Neural progenitor cell (in vitro differentiated cells): ENCODE results near the gene GRAMD1B. TPM values are rescaled to one million over a fixed set of nuclear protein-coding genes. Genes with fewer than 3 reads are reported as not detected.
A peak's percentile ranks its signal among the peaks of the same experiment; 100 is the strongest.
"Not testable (repeated sequence)": the region's sequence is repeated elsewhere in the genome, so short reads cannot be mapped to it uniquely, and the experiment has no call there.

Source experiments
- DNase-seq: peaks from one replicate; pipeline ENCODE4 v3.0.0-alpha.2; 2016; ENCODE audit warnings: low spot score
- H2AFZ ChIP-seq: fragments of 200-600 bp; sonication (generic); replicated peaks from 2 replicates; pipeline ENCODE4 v1.6.1; 2016; ENCODE audit warnings: antibody characterized with exemption
- H3F3A ChIP-seq: fragments of 200-600 bp; sonication (generic); 2 replicates; pipeline ENCODE4 v1.6.1; 2016; ENCODE audit warnings: antibody characterized with exemption, low read depth
- H3K27ac ChIP-seq: fragments of 200-600 bp; sonication (generic); 2 replicates; pipeline ENCODE4 v1.5.1; 2016; ENCODE audit warnings: mild to moderate bottlenecking
- H3K27me3 ChIP-seq: fragments of 200-600 bp; sonication (generic); 2 replicates; pipeline ENCODE4 v1.6.1; 2016; ENCODE audit warnings: mild to moderate bottlenecking, moderate library complexity
- H3K36me3 ChIP-seq: fragments of 200-600 bp; sonication (generic); 2 replicates; pipeline ENCODE4 v1.5.1; 2016
- H3K4me1 ChIP-seq: fragments of 200-600 bp; sonication (generic); 2 replicates; pipeline ENCODE4 v1.6.1; 2016; ENCODE audit warnings: mixed run types
- H3K4me2 ChIP-seq: fragments of 200-600 bp; sonication (generic); 2 replicates; pipeline ENCODE4 v1.6.1; 2016
- H3K4me3 ChIP-seq: fragments of 200-600 bp; sonication (generic); 2 replicates; pipeline ENCODE4 v1.5.1; 2016
- H3K79me2 ChIP-seq: fragments of 200-600 bp; sonication (generic); 2 replicates; pipeline ENCODE4 v1.6.1; 2016; ENCODE audit warnings: low read depth
- H3K9ac ChIP-seq: fragments of 200-600 bp; sonication (generic); 2 replicates; pipeline ENCODE4 v1.6.1; 2016
- H3K9me3 ChIP-seq: fragments of 200-600 bp; sonication (generic); 2 replicates; pipeline ENCODE4 v1.5.1; 2016; ENCODE audit warnings: low read depth
- H4K20me1 ChIP-seq: fragments of 200-600 bp; sonication (generic); 2 replicates; pipeline ENCODE4 v1.6.1; 2016; ENCODE audit warnings: low read depth
- H3K27ac Mint-ChIP-seq: 3 replicates; pipeline ENCODE4 v1.8.0; 2021; ENCODE audit warnings: mixed read lengths
- H3K27me3 Mint-ChIP-seq: 2 replicates; pipeline ENCODE4 v1.8.0; 2022; ENCODE audit warnings: low read depth, mild to moderate bottlenecking, inconsistent platforms, moderate library complexity, mixed read lengths; ENCODE audit not compliant: insufficient read depth
- H3K36me3 Mint-ChIP-seq: 3 replicates; pipeline ENCODE4 v1.8.0; 2021; ENCODE audit warnings: mixed read lengths
- H3K4me1 Mint-ChIP-seq: 3 replicates; pipeline ENCODE4 v1.8.0; 2021; ENCODE audit warnings: mixed read lengths
- H3K4me3 Mint-ChIP-seq: 3 replicates; pipeline ENCODE4 v1.8.0; 2021; ENCODE audit warnings: mild to moderate bottlenecking, moderate library complexity, mixed read lengths
- H3K9me3 Mint-ChIP-seq: 3 replicates; pipeline ENCODE4 v1.8.0; 2020; ENCODE audit warnings: mixed read lengths
- CTCF ChIP-seq: fragments of 200-600 bp; sonication (generic); IDR thresholded peaks from 2 replicates; pipeline ENCODE4 v1.5.1; 2017; ENCODE audit warnings: antibody characterized with exemption, mild to moderate bottlenecking
- EZH2 ChIP-seq: fragments of 200-600 bp; sonication (generic); IDR thresholded peaks from 2 replicates; pipeline ENCODE4 v1.6.1; 2017; ENCODE audit warnings: antibody characterized with exemption, mild to moderate bottlenecking, moderate library complexity
- EZH2phosphoT487 ChIP-seq: fragments of 200-600 bp; sonication (generic); IDR thresholded peaks from 2 replicates; pipeline ENCODE4 v1.6.1; 2017; ENCODE audit warnings: antibody characterized with exemption
- total RNA-seq: library from RNA; depleted of rRNA; stranded (reverse); fragments of >200 nt; gene quantifications from 2 replicates; pipeline ENCODE4 v1.2.3, GENCODE V29; 2015; ENCODE audit warnings: low replicate concordance

Gene GRAMD1B
- total RNA-seq, 1 donor from 2014 or later: 12.6 TPM

- peaks cover 4% of the 10 kb centered on the region for H3K36me3 Mint-ChIP-seq
- H3K4me3 ChIP-seq: no peak overlapping the region
- no peaks in the 10 kb centered on the region for H3K9me3 ChIP-seq
- H3K9me3 Mint-ChIP-seq: no peaks in the 10 kb centered on the region
- peak; percentile 85 for DNase-seq
- no peaks in the 10 kb centered on the region for H3K27me3 ChIP-seq
- no peak overlapping the region for H2AFZ ChIP-seq
- peaks cover 12% of the 10 kb centered on the region for H3F3A ChIP-seq
- H3K4me1 ChIP-seq: peaks cover 28% of the 10 kb centered on the region
- H3K4me2 ChIP-seq: peak overlapping the region; percentile 33
- peaks cover 2% of the 10 kb centered on the region for H3K27me3 Mint-ChIP-seq
- peaks cover 53% of the 10 kb centered on the region for H3K4me1 Mint-ChIP-seq
- no peak for TF ChIP-seq EZH2
- no peak for TF ChIP-seq EZH2phosphoT487
- no peak for TF ChIP-seq CTCF
- peak overlapping the region; percentile 57 for H3K4me3 Mint-ChIP-seq
- peak overlapping the region; percentile 8 for H3K27ac ChIP-seq
- H3K79me2 ChIP-seq: peaks cover 9% of the 10 kb centered on the region
- no peaks in the 10 kb centered on the region for H3K36me3 ChIP-seq
- H4K20me1 ChIP-seq: peaks cover 13% of the 10 kb centered on the region
- H3K9ac ChIP-seq: no peak overlapping the region
- H3K27ac Mint-ChIP-seq: peak overlapping the region; percentile 88
Observed at GRCh38 chr11:123509737-123510578, 79.9 kb downstream of the GRAMD1B start.

GRCh38 chr11:123510579-123510905 is 80.5 kb downstream of the GRAMD1B start:
- H3K36me3 Mint-ChIP-seq: peaks cover 6% of the 10 kb centered on the region
- peaks cover 9% of the 10 kb centered on the region for H3K79me2 ChIP-seq
- peaks cover 6% of the 10 kb centered on the region for H3F3A ChIP-seq
- DNase-seq: no peak
- H3K9me3 ChIP-seq: no peaks in the 10 kb centered on the region
- peaks cover 13% of the 10 kb centered on the region for H4K20me1 ChIP-seq
- no peak overlapping the region for H3K4me3 ChIP-seq
- H3K4me3 Mint-ChIP-seq: peak overlapping the region; percentile 57
- H3K27me3 ChIP-seq: no peaks in the 10 kb centered on the region
- peaks cover 28% of the 10 kb centered on the region for H3K4me1 ChIP-seq
- peak overlapping the region; percentile 88 for H3K27ac Mint-ChIP-seq
- peaks cover 2% of the 10 kb centered on the region for H3K27me3 Mint-ChIP-seq
- no peak overlapping the region for H2AFZ ChIP-seq
- H3K4me1 Mint-ChIP-seq: peaks cover 47% of the 10 kb centered on the region
- TF ChIP-seq CTCF (no peak), EZH2phosphoT487 (no peak), EZH2 (no peak)
- no peak overlapping the region for H3K9ac ChIP-seq
- no peaks in the 10 kb centered on the region for H3K9me3 Mint-ChIP-seq
- H3K4me2 ChIP-seq: no peak overlapping the region
- no peaks in the 10 kb centered on the region for H3K36me3 ChIP-seq
- no peak overlapping the region for H3K27ac ChIP-seq

GRCh38 chr11:123511037-123511870 is 81.2 kb downstream of the GRAMD1B start:
- Mint-ChIP-seq H3K27ac (peak overlapping the region; percentile 88), H3K27me3 (peaks cover 2% of the 10 kb centered on the region), H3K4me1 (peaks cover 40% of the 10 kb centered on the region), H3K4me3 (peak overlapping the region; percentile 57), H3K9me3 (no peaks in the 10 kb centered on the region), H3K36me3 (peaks cover 6% of the 10 kb centered on the region)
- Histone ChIP-seq H3K9me3 (no peaks in the 10 kb centered on the region), H3K4me2 (peak overlapping the region; percentile 44), H3K36me3 (no peaks in the 10 kb centered on the region), H3F3A (peaks cover 5% of the 10 kb centered on the region), H2AFZ (no peak overlapping the region), H4K20me1 (peaks cover 13% of the 10 kb centered on the region), H3K27me3 (no peaks in the 10 kb centered on the region), H3K9ac (no peak overlapping the region), H3K79me2 (peaks cover 9% of the 10 kb centered on the region), H3K4me1 (peaks cover 21% of the 10 kb centered on the region), H3K27ac (no peak overlapping the region), H3K4me3 (no peak overlapping the region)
- peak; percentile 95 for DNase-seq
- TF ChIP-seq EZH2phosphoT487 (no peak), CTCF (peak; percentile 95)

GRCh38 chr11:123513309-123513708 is 83.2 kb downstream of the GRAMD1B start:
- not testable (repeated sequence) for H3K9ac ChIP-seq, H3K36me3 Mint-ChIP-seq, H3K9me3 ChIP-seq, H3F3A ChIP-seq, H3K4me2 ChIP-seq, H2AFZ ChIP-seq, H3K4me3 Mint-ChIP-seq, H3K27ac Mint-ChIP-seq, H3K9me3 Mint-ChIP-seq, H3K27me3 ChIP-seq, H3K27ac ChIP-seq, H3K36me3 ChIP-seq, DNase-seq, H3K4me3 ChIP-seq, H3K27me3 Mint-ChIP-seq
- peaks cover 15% of the 10 kb centered on the region for H4K20me1 ChIP-seq
- H3K79me2 ChIP-seq: peaks cover 15% of the 10 kb centered on the region
- H3K4me1 Mint-ChIP-seq: peaks cover 40% of the 10 kb centered on the region
- H3K4me1 ChIP-seq: peaks cover 23% of the 10 kb centered on the region
